ENCODE data around the gene ALG11. TPM values are rescaled to one million over a fixed set of nuclear protein-coding genes. Genes with fewer than 3 reads are reported as not detected.

ALG11 gene
- total RNA-seq, result 10 to 100 TPM in 3 of 4 donors, 1 to 10 TPM in 1; 7.4 to 23.7 (median 13.2) TPM

- Histone ChIP-seq H3K36me3 (peaks cover 8% of the 10 kb centered on the region), H3K4me3 (peak within 1 kb of the TSS; percentile 96), H3K27ac (peak within 1 kb of the TSS; percentile 51), H3K27me3 (no peaks in the 10 kb centered on the region), H3K4me1 (peaks cover 28% of the 10 kb centered on the region), H3K9me3 (no peaks in the 10 kb centered on the region)
- TF ChIP-seq POLR2A (IDR thresholded peaks at IDR 0.05) (peak in 1 of 2 donors; percentile 49), EP300 (IDR thresholded peaks at IDR 0.05) (no peak), CTCF (IDR thresholded peaks at IDR 0.05) (no peak), POLR2AphosphoS5 (IDR thresholded peaks at IDR 0.05) (no peak)
- WGBS, result 0% methylated on average over 17 of the region's 82 CpGs
- DNase-seq (ENCODE audit: low spot score in 2 of 2), result peak; percentile 100
Observed at GRCh38 chr13:52011632-52012511, at the start of gene ALG11. ALG11 (plus strand) TSS chr13:52012398; CDS start chr13:52012419, 21 bp downstream.

GRCh38 chr13:51966186-51966585, 46.0 kb upstream of the ALG11 start:
- DNase-seq (ENCODE audit: low spot score in 2 of 2), result no peak
- Histone ChIP-seq H3K36me3 (no peaks in the 10 kb centered on the region), H3K27me3 (no peaks in the 10 kb centered on the region), H3K27ac (no peak overlapping the region), H3K4me1 (no peaks in the 10 kb centered on the region), H3K4me3 (no peak overlapping the region), H3K9me3 (no peaks in the 10 kb centered on the region)
- 98% methylated on average over 10 of the region's 10 CpGs for WGBS
- TF ChIP-seq POLR2AphosphoS5 (IDR thresholded peaks at IDR 0.05), result no peak
- TF ChIP-seq EP300 (IDR thresholded peaks at IDR 0.05), result no peak
- no peak for TF ChIP-seq CTCF (IDR thresholded peaks at IDR 0.05)
- TF ChIP-seq POLR2A (IDR thresholded peaks at IDR 0.05), result no peak

- no peak for TF ChIP-seq EP300 (IDR thresholded peaks at IDR 0.05)
- no peak for TF ChIP-seq POLR2AphosphoS5 (IDR thresholded peaks at IDR 0.05)
- TF ChIP-seq POLR2A (IDR thresholded peaks at IDR 0.05), result no peak
- no peak for TF ChIP-seq CTCF (IDR thresholded peaks at IDR 0.05)
- no peaks in the 10 kb centered on the region for H3K4me1 ChIP-seq
- H3K36me3 ChIP-seq, result no peaks in the 10 kb centered on the region
- 77% methylated on average over 8 of the region's 8 CpGs for WGBS
- no peak overlapping the region for H3K27ac ChIP-seq
- H3K9me3 ChIP-seq, result no peaks in the 10 kb centered on the region
- no peaks in the 10 kb centered on the region for H3K27me3 ChIP-seq
- DNase-seq (ENCODE audit: low spot score in 2 of 2), result no peak
- no peak overlapping the region for H3K4me3 ChIP-seq
Observed at GRCh38 chr13:51967482-51968446, 44.4 kb upstream of the ALG11 start.

- no peak overlapping the region for H3K27ac ChIP-seq
Observed at GRCh38 chr13:51970349-51970748, 41.8 kb upstream of the ALG11 start.

More at GRCh38 chr13:51970349-51970748, 41.8 kb upstream of the ALG11 start:
- no peaks in the 10 kb centered on the region for H3K9me3 ChIP-seq
- no peak for TF ChIP-seq POLR2A (IDR thresholded peaks at IDR 0.05)
- no peak for TF ChIP-seq CTCF (IDR thresholded peaks at IDR 0.05)
- TF ChIP-seq POLR2AphosphoS5 (IDR thresholded peaks at IDR 0.05), result no peak
- TF ChIP-seq EP300 (IDR thresholded peaks at IDR 0.05), result no peak
- H3K27me3 ChIP-seq, result no peaks in the 10 kb centered on the region
- H3K36me3 ChIP-seq, result no peaks in the 10 kb centered on the region
- DNase-seq (ENCODE audit: low spot score in 2 of 2), result no peak
- 67% methylated on average over 5 of the region's 5 CpGs for WGBS
- H3K4me3 ChIP-seq, result no peak overlapping the region
- no peaks in the 10 kb centered on the region for H3K4me1 ChIP-seq

All from suprapubic skin (tissue), 4 donors.